H1 (cell line): ENCODE data around the gene CAPN15. TPM values are rescaled to one million over a fixed set of nuclear protein-coding genes. Genes with fewer than 3 reads are reported as not detected.

Experiments
- JUN ChIP-seq: IDR thresholded peaks from 2 replicates; pipeline ENCODE4 v1.6.1; 2011; ENCODE audit warnings: low read depth, mild to moderate bottlenecking, improper control_type of control experiment, low read length
- KDM5A ChIP-seq: fragments of 200-600 bp; IDR thresholded peaks from 2 replicates; pipeline ENCODE4 v1.7.1; 2012; ENCODE audit warnings: mild to moderate bottlenecking, low read length, inconsistent platforms, mixed read lengths
- PHF8 ChIP-seq: fragments of 200-600 bp; sonication (generic); conservative IDR thresholded peaks from 2 replicates; pipeline ENCODE4 v1.7.1; 2012; ENCODE audit warnings: low read depth, mild to moderate bottlenecking, inconsistent platforms, low read length, moderate library complexity
- SIX5 ChIP-seq: IDR thresholded peaks from 2 replicates; pipeline ENCODE4 v1.6.1; 2011; ENCODE audit warnings: mild to moderate bottlenecking, low read depth, low read length
- SP4 ChIP-seq: IDR thresholded peaks from 2 replicates; pipeline ENCODE4 v1.6.1; 2012; ENCODE audit warnings: low read length, inconsistent platforms
- polyA plus RNA-seq, 7 experiments: library from polyadenylated mRNA; depleted of rRNA in 3 of 7; stranded (reverse) in 5 of 7; unstranded in 2 of 7; fragments of >200 nt in 5 of 7; fragments of 200-250 nt in 2 of 7; gene quantifications; 1 replicate in 5 of 7; 2 replicates in 1 of 7; 4 replicates in 1 of 7; pipeline versions ENCODE4 v1.2.1 to v1.2.3, GENCODE V29; 2011 to 2013; ENCODE audit warnings: missing spikeins in 2 of 7, mixed read lengths in 2 of 7
- total RNA-seq: library from RNA; stranded (reverse); fragmentation: NEBNext Ultra II Directional; extraction: Animal tissue kit (Norgen Biotek cat#: 25700); gene quantifications from 2 replicates; pipeline ENCODE4 v1.2.1, GENCODE V29; 2021
- TF ChIP-seq, protein P1 (sequence below): IDR thresholded peaks from 2 replicates; pipeline ENCODE4 v1.6.1; 2011; ENCODE audit warnings: low read length, improper control_type of control experiment

Gene CAPN15
- total and polyA plus RNA-seq, 2 of the 8 experiments (the other 6 are each of a cell fraction or from before 2014, with no cell fraction given) = 38.9 to 76.9 TPM

DNA sequence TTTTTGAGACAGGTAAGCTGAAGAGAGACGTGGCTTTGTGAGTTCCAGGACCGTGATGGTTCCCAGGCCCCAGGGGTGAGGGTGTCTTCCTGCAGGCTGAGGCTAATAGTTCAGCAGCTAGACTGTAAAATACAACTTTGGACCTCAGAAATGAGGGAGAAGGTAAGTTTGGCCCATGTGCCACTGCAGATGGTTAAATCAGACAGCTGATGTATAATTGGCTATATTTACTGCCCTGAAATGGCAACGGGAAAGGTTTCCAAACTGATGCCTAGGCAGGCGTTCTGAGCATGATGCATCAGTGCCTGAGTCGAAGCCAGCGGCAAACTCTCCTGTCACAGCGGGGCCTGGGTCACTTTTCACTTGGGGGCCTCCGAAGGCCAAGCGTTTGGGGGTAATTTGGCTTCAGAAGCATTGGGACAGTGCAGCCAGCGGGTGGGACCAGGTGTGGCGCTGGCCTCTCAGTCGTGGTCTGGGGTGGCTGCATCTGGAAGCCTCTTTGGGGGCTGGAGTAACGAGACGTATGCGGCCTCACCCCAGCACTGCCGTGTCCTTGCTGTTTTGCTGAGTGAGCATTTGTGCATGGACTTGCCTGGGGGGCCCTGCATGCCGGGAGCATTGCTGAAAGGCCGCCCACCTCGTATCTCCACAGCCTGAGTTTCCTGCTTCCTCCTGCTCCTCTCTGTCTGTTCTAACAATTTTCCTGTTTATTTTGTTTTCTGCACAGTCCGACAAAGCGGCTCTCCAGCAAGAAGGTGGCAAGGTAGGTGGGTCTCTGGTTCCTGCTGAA is 31.2 kb upstream of the CAPN15 start (continued):
- TF ChIP-seq KDM5A (no peak), JUN (no peak), PHF8 (no peak), SP4 (no peak), SIX5 (no peak)
- TF ChIP-seq, protein P1, sequence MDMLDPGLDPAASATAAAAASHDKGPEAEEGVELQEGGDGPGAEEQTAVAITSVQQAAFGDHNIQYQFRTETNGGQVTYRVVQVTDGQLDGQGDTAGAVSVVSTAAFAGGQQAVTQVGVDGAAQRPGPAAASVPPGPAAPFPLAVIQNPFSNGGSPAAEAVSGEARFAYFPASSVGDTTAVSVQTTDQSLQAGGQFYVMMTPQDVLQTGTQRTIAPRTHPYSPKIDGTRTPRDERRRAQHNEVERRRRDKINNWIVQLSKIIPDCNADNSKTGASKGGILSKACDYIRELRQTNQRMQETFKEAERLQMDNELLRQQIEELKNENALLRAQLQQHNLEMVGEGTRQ = no peak
